Retinal pigment epithelial cell (primary cell): Measurements from ENCODE around the gene TEKT3.

Experiments used
- DNase-seq: peaks from one replicate; pipeline ENCODE4 v3.0.0-alpha.2; 2010; ENCODE audit warnings: low read depth
- H3K4me3 ChIP-seq: 2 replicates; pipeline ENCODE4 v1.5.1; 2011; ENCODE audit warnings: mild to moderate bottlenecking, low read length, control low read depth, moderate library complexity
- CTCF ChIP-seq: conservative IDR thresholded peaks from 2 replicates; pipeline ENCODE4 v1.5.1; 2011; ENCODE audit warnings: low read depth, low read length, control low read depth, inconsistent platforms

The TEKT3 gene

GRCh38 chr17:15303268-15303667, 38.1 kb downstream of the TEKT3 start:
- no peak overlapping the region for H3K4me3 ChIP-seq
- DNase-seq, result no peak
- TF ChIP-seq CTCF, result no peak

GRCh38 chr17:15301845-15302244, 39.6 kb downstream of the TEKT3 start:
- no peak for TF ChIP-seq CTCF
- no peak overlapping the region for H3K4me3 ChIP-seq
- DNase-seq, result no peak

- DNase-seq, result peak; percentile 69
- H3K4me3 ChIP-seq, result no peak overlapping the region
- TF ChIP-seq CTCF, result no peak
Measured at GRCh38 chr17:15298176-15298575, 43.2 kb downstream of the TEKT3 start.

GRCh38 chr17:15293558-15293957, 47.8 kb downstream of the TEKT3 start:
- DNase-seq, result no peak
- H3K4me3 ChIP-seq, result no peak overlapping the region
- TF ChIP-seq CTCF, result no peak

- H3K4me3 ChIP-seq, result no peak overlapping the region
- no peak for TF ChIP-seq CTCF
- no peak for DNase-seq
Measured at GRCh38 chr17:15291674-15292361, 49.6 kb downstream of the TEKT3 start.

GRCh38 chr17:15290605-15291004, 50.8 kb downstream of the TEKT3 start:
- no peak overlapping the region for H3K4me3 ChIP-seq
- DNase-seq, result no peak
- TF ChIP-seq CTCF, result no peak
